Kasumi-1 (cell line): Measurements from ENCODE around the gene ABCA2.
"Not testable (repeated sequence)": the region's sequence is repeated elsewhere in the genome, so short reads cannot be mapped to it uniquely, and the experiment has no call there.

Experiments used
- DNase-seq, 2 experiments: peaks; one replicate each; lab custom pipeline; 2025; lab: John Stamatoyannopoulos, UW

Gene ABCA2

GRCh38 chr9:137046088-137046787 is 18.2 kb upstream of the ABCA2 start, which contains the start of gene NPDC1:
NPDC1 (minus strand) TSS chr9:137046177; CDS start chr9:137045989, 188 bp downstream.
- DNase-seq, result peak; percentile 60 to 71

GRCh38 chr9:137045294-137046087 is 17.5 kb upstream of the ABCA2 start:
- no peak for DNase-seq

- no peak for DNase-seq
Observed at GRCh38 chr9:137044502-137045177, 16.6 kb upstream of the ABCA2 start.

GRCh38 chr9:137044037-137044436 is 16.0 kb upstream of the ABCA2 start:
- no peak for DNase-seq

- DNase-seq, result no peak
Observed at GRCh38 chr9:137042751-137043727, 15.0 kb upstream of the ABCA2 start.

- DNase-seq, result no peak
Observed at GRCh38 chr9:137041124-137041523, 13.1 kb upstream of the ABCA2 start.

- DNase-seq, result no peak
Observed at GRCh38 chr9:137040568-137040967, 12.5 kb upstream of the ABCA2 start.

- no peak for DNase-seq
Observed at GRCh38 chr9:137039611-137040366, 11.8 kb upstream of the ABCA2 start.

- no peak for DNase-seq
Observed at GRCh38 chr9:137038916-137039315, 10.9 kb upstream of the ABCA2 start.

- no peak for DNase-seq
Observed at GRCh38 chr9:137037483-137037882, 9.4 kb upstream of the ABCA2 start.

- DNase-seq, result no peak
Observed at GRCh38 chr9:137037035-137037434, 9.0 kb upstream of the ABCA2 start.

GRCh38 chr9:137035937-137036336 is 7.9 kb upstream of the ABCA2 start:
- DNase-seq, result no peak

- no peak for DNase-seq
Observed at GRCh38 chr9:137035507-137035834, 7.4 kb upstream of the ABCA2 start.

GRCh38 chr9:137034709-137035506 is 6.9 kb upstream of the ABCA2 start:
- peak; percentile 89 to 92 for DNase-seq

GRCh38 chr9:137034039-137034708 is 6.1 kb upstream of the ABCA2 start:
- peak; percentile 45 to 61 for DNase-seq

- DNase-seq, result not testable (repeated sequence)
Observed at GRCh38 chr9:137033481-137033880, 5.4 kb upstream of the ABCA2 start.

GRCh38 chr9:137032858-137033257 is 4.8 kb upstream of the ABCA2 start:
- DNase-seq, result no peak

- DNase-seq, result peak; percentile 34 to 54
Observed at GRCh38 chr9:137031904-137032640, 4.0 kb upstream of the ABCA2 start, which contains the start of gene FUT7. FUT7 (minus strand) TSS chr9:137032088; CDS start chr9:137031991, 97 bp downstream.
